HEK293 (cell line): ENCODE results near the gene ARHGAP25.

Source experiments
- CTCF ChIA-PET: fragments of 350-600 bp; formaldehyde crosslinking; extraction: SDS; loops from one replicate; lab custom pipeline; 2021; ENCODE audit warnings: antibody characterized with exemption; lab: Yijun Ruan, JAX
- POLR2A ChIA-PET: fragments of 300-600 bp; formaldehyde crosslinking; extraction: SDS; loops from one replicate; lab custom pipeline; 2020; ENCODE audit warnings: antibody characterized with exemption, inconsistent platforms; lab: Yijun Ruan, JAX
- H3K27ac ChIP-seq: fragments of 200-500 bp; sonication (Bioruptor generic); 2 replicates; pipeline ENCODE4 v1.5.1; 2014; ENCODE audit warnings: low read depth, low read length, control low read depth, inconsistent platforms; ENCODE audit errors: extremely low read depth
- H3K36me3 ChIP-seq, 2 experiments: fragments of 200-500 bp in 1 of 2; sonication (Bioruptor generic) in 1 of 2; 1 replicate in 1 of 2; 2 replicates in 1 of 2; pipeline ENCODE4 v1.5.1; 2014 to 2017; ENCODE audit warnings: inconsistent platforms in 2 of 2, low read length in 2 of 2; ENCODE audit not compliant: control insufficient read depth in 2 of 2, insufficient read depth in 1 of 2
- H3K4me1 ChIP-seq: fragments of 200-500 bp; sonication (Bioruptor generic); 2 replicates; pipeline ENCODE4 v1.5.1; 2014; ENCODE audit warnings: mild to moderate bottlenecking, low read length, inconsistent platforms; ENCODE audit not compliant: control insufficient read depth, insufficient read depth
- H3K4me3 ChIP-seq: 2 replicates; pipeline ENCODE4 v1.5.1; 2011; ENCODE audit warnings: low read depth, mild to moderate bottlenecking, control low read depth, low read length, moderate library complexity
- H3K9me3 ChIP-seq: fragments of 200-500 bp; sonication (Bioruptor generic); 2 replicates; pipeline ENCODE4 v1.5.1; 2014; ENCODE audit warnings: low read depth, low read length, inconsistent platforms; ENCODE audit not compliant: control insufficient read depth, insufficient read depth
- HOXA7 ChIP-seq: sonication (generic); formaldehyde crosslinking; IDR thresholded peaks from 2 replicates; pipeline ENCODE4 v1.8.1; 2022; ENCODE audit warnings: missing genetic modification reagents, borderline replicate concordance
- OVOL3 ChIP-seq: fragments of 450-650 bp; formaldehyde crosslinking; IDR thresholded peaks from 2 replicates; pipeline ENCODE4 v1.5.1; 2016; ENCODE audit warnings: missing biosample characterization, missing genetic modification characterization
- PATZ1 ChIP-seq: fragments of 450-650 bp; formaldehyde crosslinking; IDR thresholded peaks from 2 replicates; pipeline ENCODE4 v1.5.1; 2016; ENCODE audit warnings: missing biosample characterization, missing genetic modification characterization
- PRDM2 ChIP-seq: fragments of 450-650 bp; formaldehyde crosslinking; IDR thresholded peaks from 2 replicates; pipeline ENCODE4 v1.5.1; 2016; ENCODE audit warnings: missing biosample characterization, missing genetic modification characterization, borderline replicate concordance
- SETDB1 ChIP-seq: IDR thresholded peaks from one replicate; pipeline ENCODE4 v1.6.1; 2017; ENCODE audit warnings: mild to moderate bottlenecking, low read length, moderate library complexity, mixed read lengths; ENCODE audit not compliant: insufficient read length
- ZFP41 ChIP-seq: fragments of 450-650 bp; formaldehyde crosslinking; IDR thresholded peaks from 2 replicates; pipeline ENCODE4 v1.5.1; 2016; ENCODE audit warnings: missing biosample characterization, missing genetic modification characterization, borderline replicate concordance
- ZNF133 ChIP-seq: fragments of 450-650 bp; formaldehyde crosslinking; IDR thresholded peaks from 2 replicates; pipeline ENCODE4 v1.5.1; 2016; ENCODE audit warnings: missing biosample characterization, missing genetic modification characterization
- ZNF223 ChIP-seq: fragments of 450-650 bp; formaldehyde crosslinking; IDR thresholded peaks from 2 replicates; pipeline ENCODE4 v1.5.1; 2016; ENCODE audit warnings: missing biosample characterization, missing genetic modification characterization
- ZNF341 ChIP-seq: fragments of 450-650 bp; formaldehyde crosslinking; IDR thresholded peaks from 2 replicates; pipeline ENCODE4; 2016; ENCODE audit warnings: low read depth, missing biosample characterization, missing genetic modification characterization
- ZNF426 ChIP-seq: fragments of 450-650 bp; formaldehyde crosslinking; IDR thresholded peaks from 2 replicates; pipeline ENCODE4 v1.5.1; 2017; ENCODE audit warnings: missing biosample characterization, missing genetic modification characterization, mild to moderate bottlenecking, inconsistent platforms, moderate library complexity
- ZNF433 ChIP-seq: fragments of 450-650 bp; formaldehyde crosslinking; IDR thresholded peaks from 2 replicates; pipeline ENCODE4 v1.5.1; 2016; ENCODE audit warnings: missing biosample characterization, missing genetic modification characterization, low read depth
- ZNF513 ChIP-seq: fragments of 450-650 bp; IDR thresholded peaks from 2 replicates; pipeline ENCODE4 v1.5.1; 2018; ENCODE audit warnings: missing biosample characterization, missing genetic modification characterization
- ZNF548 ChIP-seq: fragments of 450-650 bp; formaldehyde crosslinking; IDR thresholded peaks from 2 replicates; pipeline ENCODE4 v1.5.1; 2016; ENCODE audit warnings: missing biosample characterization, missing genetic modification characterization
- ZNF596 ChIP-seq: fragments of 450-650 bp; IDR thresholded peaks from 2 replicates; pipeline ENCODE4 v1.5.0; 2018; ENCODE audit warnings: missing biosample characterization, mild to moderate bottlenecking, missing genetic modification characterization, moderate library complexity
- ZNF600 ChIP-seq: fragments of 450-650 bp; formaldehyde crosslinking; IDR thresholded peaks from 2 replicates; pipeline ENCODE4 v1.5.1; 2016; ENCODE audit warnings: missing biosample characterization, missing genetic modification characterization
- ZNF645 ChIP-seq: fragments of 450-650 bp; formaldehyde crosslinking; IDR thresholded peaks from 2 replicates; pipeline ENCODE4; 2016; ENCODE audit warnings: missing biosample characterization, missing genetic modification characterization
- ZNF660 ChIP-seq: fragments of 450-650 bp; IDR thresholded peaks from 2 replicates; pipeline ENCODE4 v1.5.1; 2018; ENCODE audit warnings: missing biosample characterization, mild to moderate bottlenecking, missing genetic modification characterization
- ZNF843 ChIP-seq: fragments of 450-650 bp; formaldehyde crosslinking; IDR thresholded peaks from 2 replicates; pipeline ENCODE4 v1.5.1; 2016; ENCODE audit warnings: missing biosample characterization, missing genetic modification characterization

The ARHGAP25 gene

GRCh38 chr2:68749345-68749744, 14.7 kb downstream of the ARHGAP25 start:
- no peaks in the 10 kb centered on the region for H3K9me3 ChIP-seq
- TF ChIP-seq ZNF513 (tag by site-specific recombination) = no peak
- no peak for TF ChIP-seq ZNF596 (tag by site-specific recombination)
- TF ChIP-seq ZNF133 = no peak
- no peak for TF ChIP-seq ZNF548 (tag by site-specific recombination)
- TF ChIP-seq ZNF433 (tag by site-specific recombination) = no peak
- no peak for TF ChIP-seq PRDM2 (tag by site-specific recombination)
- no peak for TF ChIP-seq ZNF645 (tag by site-specific recombination)
- H3K27ac ChIP-seq = no peak overlapping the region
- H3K36me3 ChIP-seq = no peaks in the 10 kb centered on the region
- H3K4me1 ChIP-seq = no peaks in the 10 kb centered on the region
- POLR2A ChIA-PET = no interaction called here
- CTCF ChIA-PET = interaction anchor here (0.6 to 5.3 kb wide), 9 partner anchors 9 to 1105 kb away, joined by 3 to 130 read pairs (median 5); no protein-coding TSS in a partner anchor
- no peak overlapping the region for H3K4me3 ChIP-seq

GRCh38 chr2:68750592-68751396, 16.2 kb downstream of the ARHGAP25 start:
- H3K36me3 ChIP-seq = no peaks in the 10 kb centered on the region
- no peak for TF ChIP-seq HOXA7 (CRISPR knock-in tag)
- TF ChIP-seq ZNF341 = no peak
- TF ChIP-seq OVOL3 (tag by site-specific recombination) = no peak
- no peak for TF ChIP-seq ZFP41 (tag by site-specific recombination)
- TF ChIP-seq ZNF660 (tag by site-specific recombination) = no peak
- TF ChIP-seq ZNF600 (tag by site-specific recombination) = no peak
- no peak for TF ChIP-seq ZNF223 (tag by site-specific recombination)
- no peak for TF ChIP-seq SETDB1
- TF ChIP-seq ZNF426 = no peak
- TF ChIP-seq PATZ1 (tag by site-specific recombination) = no peak
- no peak for TF ChIP-seq ZNF843 (tag by site-specific recombination)
- H3K9me3 ChIP-seq = no peaks in the 10 kb centered on the region
- H3K4me1 ChIP-seq = no peaks in the 10 kb centered on the region
- CTCF ChIA-PET = interaction anchor here (0.6 to 5.3 kb wide), 42 partner anchors 9 to 535 kb away, joined by 3 to 130 read pairs (median 7); partner anchors contain the start of gene ARHGAP25
- no peak overlapping the region for H3K27ac ChIP-seq
- POLR2A ChIA-PET = interaction anchor here (1.0 kb wide), 1 partner anchor 85 kb away, joined by 3 read pairs; no protein-coding TSS in a partner anchor
- no peak overlapping the region for H3K4me3 ChIP-seq
